Measurements from ENCODE around the gene DCP1A. TPM values are rescaled to one million over a fixed set of nuclear protein-coding genes. Genes with fewer than 3 reads are reported as not detected.

Gene DCP1A
- polyA plus RNA-seq, 1 of the 3 experiments (the other 2 are of a cell fraction): 12.9 TPM

- H3K27me3 ChIP-seq (ENCODE audit: insufficient read depth): no peaks in the 10 kb centered on the region
- no peaks in the 10 kb centered on the region for H3K36me3 ChIP-seq (replicated peaks in 1 of 2; ENCODE audit: control insufficient read depth in 1 of 2, insufficient read depth in 2 of 2, low read length in 1 of 2)
- H3K9ac ChIP-seq: no peak overlapping the region
- POLR2A ChIA-PET: interaction anchor here (1.0 kb wide), 1 partner anchor 87 kb away, joined by 3 read pairs; no protein-coding TSS in a partner anchor
- no peaks in the 10 kb centered on the region for H3K9me3 ChIP-seq
- no peak overlapping the region for H3K4me3 ChIP-seq (ENCODE audit: low read depth in 2 of 2, low read length in 1 of 2)
- H3F3A ChIP-seq (replicated peaks; ENCODE audit: insufficient read depth): no peaks in the 10 kb centered on the region
- H3K27ac ChIP-seq (ENCODE audit: low read depth in 2 of 2, low read length in 1 of 2): no peak overlapping the region
- H3K4me2 ChIP-seq: no peak overlapping the region
- H2AFZ ChIP-seq (ENCODE audit: low read depth): no peak overlapping the region
- peaks cover 3 to 14% of the 10 kb centered on the region in 2 experiments; a peak in 1 of 4 replicates for H3K4me1 ChIP-seq (ENCODE audit: control insufficient read depth in 1 of 2, insufficient read depth in 2 of 2, low read depth in 1 of 2, low read length in 1 of 2)
- H4K20me1 ChIP-seq (ENCODE audit: insufficient read depth): no peaks in the 10 kb centered on the region; the same call in 1 of the 2 replicates
- H3K79me2 ChIP-seq (ENCODE audit: insufficient read depth): peaks cover 5% of the 10 kb centered on the region
- CTCF ChIA-PET: no interaction called here
- TF ChIP-seq SIN3A (IDR thresholded peaks at IDR 0.05; ENCODE audit: borderline replicate concordance, low read depth, low read length) (no peak), TEAD4 (IDR thresholded peaks at IDR 0.05; ENCODE audit: borderline replicate concordance, insufficient read depth) (no peak), NFIC (IDR thresholded peaks at IDR 0.05; ENCODE audit: borderline replicate concordance) (no peak)
- no peaks in the 10 kb centered on the region for H3K9me2 ChIP-seq
- 89% methylated on average over 3 of the region's 4 CpGs for WGBS (ENCODE audit: low lambda C conversion rate)
- DNase-seq: no peak
These were observed 87.0 kb downstream of the DCP1A start for GRCh38 chr3:53260286-53260785.

GRCh38 chr3:53259427-53260259, 87.7 kb downstream of the DCP1A start:
- Histone ChIP-seq H3K9me3 (no peaks in the 10 kb centered on the region), H3K4me1 (ENCODE audit: control insufficient read depth in 1 of 2, insufficient read depth in 2 of 2, low read depth in 1 of 2, low read length in 1 of 2) (peaks cover 3 to 14% of the 10 kb centered on the region in 2 experiments; a peak in 1 of 4 replicates), H3K27ac (ENCODE audit: low read depth in 2 of 2, low read length in 1 of 2) (peak overlapping the region in 1 of 2 experiments; percentile 2; a peak in 1 of 4 replicates), H3K27me3 (ENCODE audit: insufficient read depth) (no peaks in the 10 kb centered on the region), H3F3A (replicated peaks; ENCODE audit: insufficient read depth) (no peaks in the 10 kb centered on the region), H3K36me3 (replicated peaks in 1 of 2; ENCODE audit: control insufficient read depth in 1 of 2, insufficient read depth in 2 of 2, low read length in 1 of 2) (no peaks in the 10 kb centered on the region), H3K9me2 (no peaks in the 10 kb centered on the region), H3K79me2 (ENCODE audit: insufficient read depth) (peaks cover 11% of the 10 kb centered on the region), H3K4me2 (no peak overlapping the region), H2AFZ (ENCODE audit: low read depth) (no peak overlapping the region), H4K20me1 (ENCODE audit: insufficient read depth) (peaks cover 7% of the 10 kb centered on the region), H3K4me3 (ENCODE audit: low read depth in 2 of 2, low read length in 1 of 2) (no peak overlapping the region), H3K9ac (no peak overlapping the region)
- TF ChIP-seq GATA2 (CRISPR knock-in tag; IDR thresholded peaks at IDR 0.05) (peak; percentile 65), MXI1 (IDR thresholded peaks at IDR 0.05; ENCODE audit: low read depth, low read length) (peak; percentile 67; the same call in 1 of the 2 replicates), CTCF (IDR thresholded peaks at IDR 0.05) (no peak)
- CTCF ChIA-PET: interaction anchor here (1.1 kb wide), 1 partner anchor 39 kb away, joined by 3 read pairs; no protein-coding TSS in a partner anchor
- peak; percentile 61 for DNase-seq
- 79% methylated on average over 7 of the region's 9 CpGs for WGBS (ENCODE audit: low lambda C conversion rate)
- POLR2A ChIA-PET: interaction anchor here (1.0 kb wide), 1 partner anchor 88 kb away, joined by 3 read pairs; no protein-coding TSS in a partner anchor

All from SK-N-SH (cell line).